ENCODE results near the gene MELK. TPM values are rescaled to one million over a fixed set of nuclear protein-coding genes. Genes with fewer than 3 reads are reported as not detected.

Gene MELK
- total and polyA plus RNA-seq, 2 of the 4 experiments (the other 2 are of a cell fraction), result 20.8 to 27.4 TPM

- Histone ChIP-seq H3K9me1 (ENCODE audit: insufficient read depth, low read length) (no peaks in the 10 kb centered on the region), H3K9ac (ENCODE audit: low read depth, low read length) (no peak overlapping the region), H3K9me3 (ENCODE audit: control insufficient read depth, insufficient read depth, low read length) (no peaks in the 10 kb centered on the region), H3K4ac (ENCODE audit: low read depth, low read length) (no peak overlapping the region), H3K14ac (replicated peaks; ENCODE audit: low read depth, low read length) (no peak overlapping the region), H3K18ac (ENCODE audit: low read depth, low read length) (no peak overlapping the region), H4K20me1 (ENCODE audit: insufficient read depth, low read length) (no peaks in the 10 kb centered on the region), H3K27ac (ENCODE audit: insufficient read depth, low read length) (no peak overlapping the region), H2AK9ac (replicated peaks; ENCODE audit: low read depth, low read length, poor library complexity) (no peak overlapping the region), H3K4me2 (ENCODE audit: low read depth, low read length) (no peak overlapping the region), H4K8ac (ENCODE audit: low read depth in 2 of 2, low read length in 2 of 2) (no peak overlapping the region), H3K27me3 (ENCODE audit: control insufficient read depth, insufficient read depth, low read length) (no peaks in the 10 kb centered on the region), H4K91ac (ENCODE audit: insufficient read depth, low read depth, low read length) (no peak overlapping the region), H3K23ac (ENCODE audit: low read depth, low read length) (no peak overlapping the region), H2BK20ac (ENCODE audit: low read depth, low read length) (no peak overlapping the region), H2BK5ac (ENCODE audit: low read depth, low read length, poor library complexity, severe bottlenecking) (no peak overlapping the region), H2AFZ (replicated peaks; ENCODE audit: low read length, poor library complexity) (no peak overlapping the region), H3K4me3 (ENCODE audit: insufficient read depth, low read depth, low read length) (no peak overlapping the region), H2BK15ac (ENCODE audit: low read depth, low read length) (no peak overlapping the region), H3K56ac (ENCODE audit: extremely low read depth, insufficient read depth, low read length) (no peak overlapping the region), H3K79me1 (ENCODE audit: low read depth in 1 of 2, low read length in 2 of 2) (0 out of 4 replicates have a peak, but pooled peaks cover 0 to 2% of the 10 kb centered on the region in 2 experiments), H3K4me1 (ENCODE audit: control insufficient read depth, insufficient read depth, low read length) (no peaks in the 10 kb centered on the region), H3K36me3 (ENCODE audit: control insufficient read depth, insufficient read depth, low read length) (no peaks in the 10 kb centered on the region; the same call in 1 of the 2 replicates), H2BK120ac (ENCODE audit: low read depth, low read length) (no peak overlapping the region), H4K5ac (ENCODE audit: low read depth, low read length) (no peak overlapping the region), H2AK5ac (ENCODE audit: low read depth, low read length) (no peak overlapping the region)
- BruUV-seq (replicated peaks), result no TSS peak
- in situ Hi-C loops (cut with MboI; ENCODE audit: low sequenced_read_pairs) (no loop called here), intact Hi-C loops (cut with micrococcal nuclease) (no loop called here), dilution Hi-C loops (cut with HindIII; ENCODE audit: low sequenced_read_pairs, unreplicated experiment) (no loop called here)
- ChIA-PET CTCF (no interaction called here), POLR2A (ENCODE audit: unreplicated experiment) (no interaction called here)
- no peak for ATAC-seq (ENCODE audit: low read depth)
- TF ChIP-seq RFX5 (IDR thresholded peaks at IDR 0.05; ENCODE audit: low read depth, low read length) (no peak), RAD21 (IDR thresholded peaks at IDR 0.05; ENCODE audit: low read length) (no peak), CEBPB (IDR thresholded peaks at IDR 0.05; ENCODE audit: low read depth, low read length) (no peak), BHLHE40 (IDR thresholded peaks at IDR 0.05; ENCODE audit: low read depth, low read length) (no peak), MXI1 (IDR thresholded peaks at IDR 0.05; ENCODE audit: borderline replicate concordance, low read depth, low read length) (no peak), SMC3 (IDR thresholded peaks at IDR 0.05; ENCODE audit: low read depth, low read length) (no peak)
- no peak for DNase-seq
- no CpG with 5 or more reads among the region's 2 CpGs for WGBS, 2 experiments (ENCODE audit: extremely low coverage in 2 of 2, insufficient read length in 1 of 2)
Observed at GRCh38 chr9:36679710-36680109, 107.0 kb downstream of the MELK start.
